GM12878 (cell line): ENCODE data around the gene BMI1.

ENCODE experiments used
- CTCF ChIP-seq, 3 experiments: IDR thresholded peaks in 2 of 3; conservative IDR thresholded peaks in 1 of 3; 2 replicates each; pipeline ENCODE4 v1.5.1; 2011; ENCODE audit warnings: low read depth in 3 of 3, low read length in 3 of 3, mild to moderate bottlenecking in 3 of 3, control low read depth in 2 of 3, moderate library complexity in 2 of 3, inconsistent platforms in 1 of 3, mixed read lengths in 1 of 3; ENCODE audit not compliant: control insufficient read depth in 2 of 3, insufficient read depth in 1 of 3; ENCODE audit errors: extremely low read depth in 1 of 3
- POLR2AphosphoS5 ChIP-seq: IDR thresholded peaks from 2 replicates; pipeline ENCODE4 v1.6.1; 2011; ENCODE audit warnings: mild to moderate bottlenecking, low read length, inconsistent platforms
- RAD21 ChIP-seq: IDR thresholded peaks from 2 replicates; pipeline ENCODE4 v1.6.1; 2011; ENCODE audit warnings: mild to moderate bottlenecking, low read depth, low read length, moderate library complexity; ENCODE audit not compliant: insufficient read depth

GRCh38 chr10:22315455-22316285 lies 5.2 kb upstream of the BMI1 start:
- no peak for TF ChIP-seq CTCF (IDR thresholded peaks at IDR 0.05 in 2 of 3, conservative IDR thresholded peaks at IDR 0.05 in 1 of 3; ENCODE audit: control insufficient read depth in 2 of 3, extremely low read depth in 1 of 3, insufficient read depth in 1 of 3, low read depth in 3 of 3, low read length in 3 of 3)
- TF ChIP-seq RAD21 = no peak
- no peak for TF ChIP-seq POLR2AphosphoS5
